Activated effector memory CD4-positive, alpha-beta T cell treated with anti-CD3 and anti-CD28 coated beads, Interleukin-2, amount 50 U/mL, for 16 hours (primary cell): ENCODE measurements around the gene ASIC2.

Experiments
- DNase-seq: peaks from one replicate; pipeline ENCODE4 v3.0.0-alpha.2; 2020

ASIC2 gene

DNA sequence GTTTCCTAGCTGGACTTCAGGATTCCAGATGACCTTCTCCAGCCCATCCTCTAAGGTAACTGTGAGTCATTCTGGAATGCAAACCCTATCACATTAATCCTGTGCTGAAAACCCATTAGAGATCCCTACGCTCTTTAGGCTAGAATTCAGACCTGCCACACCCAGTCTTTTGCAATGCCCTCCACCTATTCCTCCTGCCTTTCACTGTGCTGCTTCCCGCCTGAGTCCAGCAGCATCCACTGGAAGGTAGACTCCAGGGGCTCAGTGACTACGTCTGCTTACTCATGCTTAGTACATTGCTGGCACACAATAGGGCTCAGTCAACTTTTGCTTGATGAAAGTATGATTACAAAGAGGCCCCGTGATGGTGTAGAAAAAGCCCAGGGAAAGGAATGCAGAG lies 180.3 kb downstream of the ASIC2 start:
- no peak for DNase-seq

DNA sequence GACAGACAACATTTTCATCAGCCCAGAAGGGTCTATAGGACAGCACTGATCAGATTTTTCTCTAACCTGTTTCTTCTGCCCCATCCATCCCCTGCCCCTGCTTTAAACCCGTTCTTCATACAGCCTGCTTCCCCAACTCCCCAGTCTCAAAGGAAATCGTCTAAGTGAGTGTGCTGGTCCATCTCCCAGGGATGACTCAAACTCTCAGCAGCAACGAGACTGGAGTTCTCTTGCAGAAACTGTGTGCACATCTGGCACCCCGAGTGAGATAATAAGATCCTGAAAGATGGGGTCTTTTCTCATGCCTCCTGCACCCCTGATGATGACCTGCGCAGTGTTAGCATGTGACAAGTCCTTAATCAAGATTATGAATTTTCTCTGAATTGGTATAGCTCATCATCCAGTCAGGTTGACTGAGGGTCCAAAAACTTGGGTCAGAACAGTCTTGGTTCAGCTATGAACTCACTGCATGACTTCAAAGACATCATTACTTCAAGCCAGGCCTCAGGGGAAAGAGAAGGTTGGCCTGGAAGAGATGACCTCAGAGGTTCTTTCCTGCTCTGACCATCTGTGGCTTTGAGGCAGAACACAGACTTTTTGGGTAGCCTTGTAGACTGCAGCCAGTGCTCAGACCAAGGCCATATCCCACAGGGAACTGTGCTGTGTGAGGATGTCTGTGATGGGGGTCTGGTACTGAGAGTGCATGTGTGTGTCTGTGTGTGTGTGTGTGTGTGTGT lies 183.6 kb downstream of the ASIC2 start:
- no peak for DNase-seq

DNA sequence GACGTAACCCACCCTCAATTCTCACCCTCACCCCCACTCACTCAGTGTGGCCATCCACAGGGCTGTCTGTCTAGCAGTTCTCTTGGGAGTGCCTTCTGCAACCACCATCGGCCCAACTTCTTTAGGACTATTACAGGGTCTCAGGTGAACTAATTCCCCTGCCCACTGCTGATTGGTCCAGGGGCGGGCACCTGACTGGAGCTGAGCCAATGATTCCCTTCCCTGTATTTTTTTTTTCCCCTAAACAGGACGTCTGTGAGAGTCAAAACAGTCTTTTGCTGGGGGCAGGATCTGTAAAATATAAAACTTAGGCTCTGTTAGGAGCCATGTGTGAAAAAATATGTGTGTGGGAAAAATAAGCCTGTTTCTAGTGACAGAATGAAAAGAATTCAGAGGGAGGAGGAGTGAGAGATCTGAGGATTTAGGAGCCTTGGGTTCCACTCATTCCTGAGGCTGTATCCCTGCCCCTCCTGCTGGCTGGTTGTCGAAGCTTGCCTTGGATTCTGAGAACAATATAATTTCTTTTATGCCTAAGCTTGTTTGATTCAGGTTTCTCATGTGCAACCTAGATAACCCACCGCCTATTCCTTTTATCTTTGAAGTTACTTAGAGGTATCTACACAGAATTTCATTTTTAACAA lies 186.4 kb downstream of the ASIC2 start:
- no peak for DNase-seq

DNA sequence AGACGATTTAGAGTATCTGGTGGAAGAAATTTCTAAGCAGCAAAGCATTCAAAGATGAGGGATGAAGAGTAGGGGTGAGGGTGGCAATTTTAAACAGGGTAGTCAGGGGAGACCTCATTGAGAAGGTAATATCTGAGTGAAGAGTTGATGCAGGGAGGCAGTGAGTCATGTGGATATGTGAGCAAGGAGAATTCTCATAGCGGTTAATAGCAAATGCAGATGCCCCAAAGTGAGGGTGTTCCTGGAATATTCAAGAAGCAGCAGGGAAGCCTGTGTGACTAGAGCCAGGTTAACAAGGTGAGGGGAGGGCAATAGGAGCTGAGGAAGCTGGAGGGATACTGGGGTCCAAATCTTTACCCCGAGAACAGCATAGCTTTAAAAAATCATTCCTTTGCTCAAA lies 187.2 kb downstream of the ASIC2 start:
- DNase-seq: no peak

DNA sequence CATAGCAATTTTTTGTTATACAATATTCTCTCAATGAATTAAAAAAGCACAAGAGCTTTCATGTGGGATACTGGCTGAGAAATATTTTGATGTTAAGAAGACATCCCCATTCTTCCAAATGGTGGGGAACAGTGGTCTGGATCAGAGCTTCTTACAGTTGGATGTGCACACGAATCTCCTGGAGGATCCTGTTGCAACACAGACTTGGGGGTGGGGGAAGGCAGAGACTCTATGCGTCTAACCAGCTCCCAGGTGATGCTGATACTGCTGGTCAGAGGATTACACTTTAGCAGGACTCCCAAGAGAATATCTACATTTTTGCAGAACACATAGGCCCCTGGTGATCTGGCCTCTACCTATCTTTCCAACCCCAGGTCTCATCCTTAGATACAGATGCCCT lies 193.2 kb downstream of the ASIC2 start:
- DNase-seq: no peak

DNA sequence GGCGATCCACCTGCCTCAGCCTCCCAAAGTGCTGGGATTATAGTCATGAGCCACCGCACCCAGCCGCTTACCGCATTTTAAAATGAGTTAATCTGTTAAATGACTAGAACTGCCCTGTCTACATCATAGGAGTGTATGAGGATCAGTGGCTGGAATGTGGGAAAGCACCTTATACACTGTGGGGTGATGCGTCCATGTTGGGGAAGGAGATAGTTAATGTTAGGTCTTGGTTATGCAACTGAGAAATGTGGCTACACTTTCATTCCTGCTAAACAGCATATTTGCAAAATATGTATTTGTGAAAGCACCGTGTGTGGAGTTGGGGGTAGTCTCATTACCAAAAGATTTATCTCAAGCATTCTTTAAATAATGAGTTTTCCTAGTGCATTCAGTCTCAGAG lies 193.8 kb downstream of the ASIC2 start:
- DNase-seq: no peak

DNA sequence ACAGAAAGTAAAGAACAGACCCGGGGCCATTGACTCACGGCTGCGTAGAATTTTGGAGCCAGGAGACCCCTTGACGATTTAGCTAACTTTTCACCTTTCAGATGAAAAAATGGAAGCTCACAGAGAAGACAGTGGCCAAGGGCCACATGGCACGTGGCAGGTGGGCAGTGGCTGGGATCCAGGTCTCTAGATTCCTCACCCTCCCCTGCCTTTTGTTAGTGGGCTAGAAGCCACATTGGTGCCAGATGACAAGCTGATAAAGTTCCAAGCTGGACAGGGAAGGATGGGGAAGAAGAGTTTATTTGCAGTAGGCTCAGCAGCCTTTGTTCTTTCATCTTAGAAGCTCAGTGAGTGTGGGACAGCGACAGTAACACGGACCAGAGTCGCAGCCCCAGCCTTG lies 195.7 kb downstream of the ASIC2 start:
- DNase-seq: no peak

DNA sequence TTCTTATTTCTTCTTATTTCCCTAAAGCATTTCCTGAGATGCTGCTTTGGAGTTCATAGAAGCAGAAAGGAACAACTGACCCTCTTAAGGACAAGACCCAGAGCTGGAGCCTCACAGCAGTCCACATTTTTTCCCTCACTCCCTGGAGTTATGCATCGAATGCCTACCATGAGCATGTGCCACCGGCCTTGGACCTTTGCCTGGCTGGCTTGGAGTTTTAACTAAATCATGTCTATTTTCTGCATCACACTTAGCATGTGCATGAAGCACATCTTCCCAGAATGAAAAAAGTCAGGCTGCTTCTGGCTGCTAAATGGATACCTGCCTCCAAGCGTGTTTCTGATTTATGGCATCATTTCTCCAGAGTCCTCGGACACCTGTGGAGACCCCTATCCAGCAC lies 196.9 kb downstream of the ASIC2 start:
- no peak for DNase-seq

DNA sequence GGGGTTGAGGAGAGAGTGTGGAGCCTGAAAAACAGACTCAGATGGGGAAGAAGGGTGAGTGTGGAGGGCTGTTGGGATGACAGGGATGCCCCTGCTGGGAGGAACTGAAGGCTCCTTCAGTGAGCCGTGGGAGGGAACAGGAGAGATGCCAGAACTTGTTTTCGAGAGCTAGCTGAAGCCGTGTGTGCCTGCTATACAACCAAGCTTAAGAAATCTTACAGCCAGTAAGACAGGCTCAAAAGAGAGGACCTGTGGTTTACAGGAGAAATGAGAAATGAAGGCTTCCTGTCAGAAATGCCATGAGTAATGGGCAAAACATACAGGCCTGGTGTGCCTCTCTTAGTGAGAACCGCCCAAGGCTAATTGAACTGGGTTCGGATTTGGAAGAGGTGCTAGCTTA lies 201.8 kb downstream of the ASIC2 start:
- no peak for DNase-seq

DNA sequence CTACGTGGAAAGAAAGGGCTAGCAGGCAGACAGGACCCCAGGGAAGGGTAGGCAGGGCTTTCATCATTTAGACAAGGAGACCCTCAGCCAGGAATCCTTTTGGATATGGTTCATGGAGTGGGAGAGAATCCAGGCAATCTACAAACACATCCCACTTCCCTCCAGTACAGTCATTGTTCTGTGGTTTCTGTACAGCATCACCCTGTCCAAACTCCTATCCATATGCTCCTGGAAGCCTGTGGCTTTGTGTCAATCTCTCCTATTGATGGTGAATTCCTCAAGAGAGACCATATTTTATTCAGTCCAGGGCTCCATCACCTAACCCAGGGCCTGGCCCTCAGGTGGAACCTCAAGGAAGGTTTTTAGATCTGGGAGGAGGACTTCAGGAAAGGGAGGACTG lies 202.3 kb downstream of the ASIC2 start:
- no peak for DNase-seq

DNA sequence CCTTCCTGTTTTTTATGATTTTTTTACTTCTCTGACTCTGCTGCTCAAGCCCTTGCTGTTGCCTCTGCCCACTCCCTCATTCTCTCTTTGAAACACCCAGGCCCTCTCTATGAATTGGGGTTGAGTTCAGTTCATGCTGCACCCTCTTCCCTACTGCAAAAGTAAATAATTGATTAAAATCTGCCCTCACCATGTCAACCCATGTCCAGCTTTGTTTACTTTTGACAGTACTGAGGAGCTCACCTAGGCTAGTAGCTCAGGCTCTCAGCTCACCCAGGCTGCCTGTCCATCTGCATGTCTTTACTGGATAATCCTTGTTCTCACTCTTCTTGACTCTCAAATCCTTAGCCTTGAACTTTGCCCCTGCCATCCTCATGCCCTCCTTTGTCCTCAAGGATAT lies 206.2 kb downstream of the ASIC2 start:
- no peak for DNase-seq

DNA sequence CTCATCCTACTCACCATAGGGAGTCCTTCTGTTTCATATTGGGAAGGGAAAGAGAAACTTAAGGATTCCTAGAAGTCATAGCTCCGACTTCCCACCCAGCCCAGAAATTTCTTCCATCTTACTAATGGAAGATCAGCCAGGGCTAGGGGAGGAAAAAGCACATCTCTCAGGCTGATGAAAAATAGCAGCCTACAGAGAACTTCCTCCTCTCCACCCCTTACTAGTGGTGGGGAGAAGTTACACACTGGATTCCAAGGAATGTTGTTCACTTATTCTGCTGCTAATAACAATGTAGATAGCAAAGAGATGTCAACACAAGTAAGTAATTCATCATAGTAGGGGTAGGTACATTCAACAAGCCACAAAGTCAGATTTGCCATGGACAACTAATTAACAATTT lies 207.1 kb downstream of the ASIC2 start:
- DNase-seq: no peak

DNA sequence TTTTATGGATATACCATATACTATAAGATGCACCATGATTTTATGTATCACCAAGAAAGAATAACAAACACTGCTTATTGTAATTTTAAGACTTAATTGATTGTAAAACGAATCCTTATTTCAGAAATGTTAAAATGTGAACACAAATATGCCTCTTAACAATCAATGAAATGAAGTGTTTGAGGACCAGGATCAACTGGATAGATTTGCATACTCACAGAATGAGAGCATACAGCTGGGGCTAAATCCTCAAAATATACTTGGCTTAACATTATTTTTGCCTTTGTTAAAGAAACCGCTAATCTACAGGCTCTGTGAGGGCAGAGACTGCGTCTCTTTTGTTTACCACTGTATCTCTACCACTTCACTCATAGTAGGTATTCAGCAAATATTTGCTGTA lies 207.8 kb downstream of the ASIC2 start:
- no peak for DNase-seq

DNA sequence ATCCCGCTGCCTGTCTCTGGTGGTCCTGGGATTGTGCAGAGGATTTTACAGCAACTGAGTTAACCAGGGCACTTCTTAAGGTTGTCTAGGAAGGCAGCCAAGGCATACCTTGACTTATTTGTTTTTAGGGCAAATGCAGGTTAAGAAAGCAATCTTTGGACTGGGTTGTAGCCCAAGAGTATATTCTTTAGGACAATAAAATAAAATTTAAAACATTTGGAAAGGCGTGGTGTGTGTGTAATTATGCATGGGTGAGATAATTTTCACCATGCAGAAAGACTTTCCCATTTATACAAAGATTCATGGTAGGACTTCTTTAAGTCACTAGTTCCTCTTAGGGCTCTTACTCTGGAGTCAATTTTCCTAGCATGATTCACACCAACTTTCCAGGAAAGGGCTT lies 208.3 kb downstream of the ASIC2 start:
- DNase-seq: no peak

DNA sequence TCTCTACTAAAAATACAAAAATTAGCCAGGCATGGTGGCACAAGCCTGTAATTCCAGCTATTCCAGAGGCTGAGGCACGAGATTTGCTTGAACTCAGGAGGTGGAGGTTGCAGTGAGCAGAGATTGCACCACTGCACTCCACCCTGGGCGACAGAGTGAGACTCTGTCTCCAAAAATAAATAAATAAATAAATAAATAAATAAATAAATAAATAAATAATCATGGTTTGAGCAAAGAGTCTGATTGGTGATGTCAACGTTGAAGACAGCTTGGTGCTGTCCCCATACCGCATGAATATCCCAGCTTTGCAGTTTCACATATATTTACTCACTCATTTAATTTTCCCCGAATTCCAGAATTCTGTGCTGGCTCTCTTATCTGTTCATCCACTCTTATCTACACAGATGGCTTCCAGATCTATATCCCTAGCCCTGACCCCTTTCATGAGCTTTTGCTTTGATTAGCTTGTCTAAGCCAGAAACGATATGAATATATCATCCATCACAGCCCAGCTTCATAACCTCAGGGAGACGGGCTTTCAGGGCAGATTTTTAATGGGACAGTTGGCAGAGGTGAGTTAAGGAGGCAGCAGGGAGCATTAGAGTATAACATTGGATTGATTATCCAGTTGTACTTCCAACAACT lies 210.4 kb downstream of the ASIC2 start:
- DNase-seq: no peak

DNA sequence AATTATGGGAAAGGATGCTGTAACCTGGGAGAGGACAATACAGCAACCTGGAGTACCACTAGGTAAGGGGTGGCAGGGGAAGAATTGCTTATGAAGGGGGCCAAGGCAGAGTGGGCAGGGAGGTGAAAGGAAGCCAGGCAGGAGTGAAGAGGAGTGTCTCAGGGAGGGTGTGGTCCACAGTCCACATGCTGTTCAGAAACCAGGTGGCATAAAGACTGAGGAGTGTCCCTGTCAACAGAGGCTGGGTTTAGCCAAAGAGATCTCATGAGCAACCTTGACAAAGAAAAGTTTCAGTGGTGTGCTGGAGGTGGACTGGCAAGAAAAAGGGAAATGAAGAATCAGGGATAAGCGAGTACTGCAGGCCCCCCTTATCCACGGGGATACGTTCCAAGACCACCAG lies 213.0 kb downstream of the ASIC2 start:
- no peak for DNase-seq

DNA sequence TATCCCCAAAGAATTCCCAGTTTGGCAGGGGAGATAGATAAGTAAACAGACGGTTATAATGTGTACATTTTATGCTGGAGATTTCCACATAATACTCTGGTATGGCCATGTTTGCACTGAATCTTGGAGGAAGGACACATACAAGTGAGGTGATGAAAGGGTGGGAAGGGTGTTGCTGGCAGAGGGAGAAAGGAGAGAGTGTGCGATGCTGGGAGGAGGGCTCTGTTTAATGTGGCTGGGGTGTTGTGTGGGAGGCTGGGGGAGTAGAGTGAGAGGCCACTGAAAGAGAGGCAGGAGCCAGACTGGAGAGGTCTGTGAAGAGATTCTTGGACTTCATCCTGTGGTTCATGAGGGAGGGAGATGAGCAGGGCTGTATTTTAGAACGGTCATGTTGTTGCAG lies 213.9 kb downstream of the ASIC2 start:
- no peak for DNase-seq

DNA sequence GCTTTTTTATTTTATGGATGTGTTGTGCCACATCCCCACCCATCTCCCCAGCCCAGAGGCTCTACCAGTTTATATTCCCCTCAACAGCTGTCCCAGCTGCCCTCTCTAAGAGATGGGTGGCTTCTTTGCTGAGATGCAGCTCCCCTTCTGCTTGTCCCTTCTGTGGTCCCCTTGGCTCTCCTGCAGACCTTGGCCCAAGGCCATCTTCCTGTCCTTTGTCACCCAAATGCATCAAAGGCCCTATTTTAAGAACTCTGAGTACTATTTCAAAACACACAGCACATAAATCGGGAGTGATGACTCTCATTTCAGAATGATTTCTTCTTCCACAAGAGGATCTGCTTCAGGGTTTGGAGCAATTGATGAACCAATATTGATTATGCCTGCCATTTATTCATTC lies 216.1 kb downstream of the ASIC2 start:
- no peak for DNase-seq

DNA sequence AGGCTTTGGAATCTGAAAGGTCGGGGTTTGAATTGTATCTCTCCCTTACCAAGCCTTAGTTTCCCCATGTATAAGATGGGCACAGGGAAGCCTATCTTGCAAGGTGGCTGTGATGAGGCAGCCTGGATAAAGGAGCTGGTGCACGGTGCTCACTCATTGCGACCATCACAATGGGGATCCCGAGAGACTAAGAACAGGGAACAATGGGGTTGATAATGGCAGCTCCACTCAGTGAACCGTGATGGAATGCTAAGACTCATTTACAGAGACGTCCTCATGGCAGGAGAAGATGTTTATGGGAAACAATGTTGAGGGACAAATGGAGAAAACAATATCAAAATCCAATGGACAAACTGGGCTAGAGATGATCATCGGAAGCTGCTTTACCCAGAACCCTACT lies 219.7 kb downstream of the ASIC2 start:
- DNase-seq: no peak

DNA sequence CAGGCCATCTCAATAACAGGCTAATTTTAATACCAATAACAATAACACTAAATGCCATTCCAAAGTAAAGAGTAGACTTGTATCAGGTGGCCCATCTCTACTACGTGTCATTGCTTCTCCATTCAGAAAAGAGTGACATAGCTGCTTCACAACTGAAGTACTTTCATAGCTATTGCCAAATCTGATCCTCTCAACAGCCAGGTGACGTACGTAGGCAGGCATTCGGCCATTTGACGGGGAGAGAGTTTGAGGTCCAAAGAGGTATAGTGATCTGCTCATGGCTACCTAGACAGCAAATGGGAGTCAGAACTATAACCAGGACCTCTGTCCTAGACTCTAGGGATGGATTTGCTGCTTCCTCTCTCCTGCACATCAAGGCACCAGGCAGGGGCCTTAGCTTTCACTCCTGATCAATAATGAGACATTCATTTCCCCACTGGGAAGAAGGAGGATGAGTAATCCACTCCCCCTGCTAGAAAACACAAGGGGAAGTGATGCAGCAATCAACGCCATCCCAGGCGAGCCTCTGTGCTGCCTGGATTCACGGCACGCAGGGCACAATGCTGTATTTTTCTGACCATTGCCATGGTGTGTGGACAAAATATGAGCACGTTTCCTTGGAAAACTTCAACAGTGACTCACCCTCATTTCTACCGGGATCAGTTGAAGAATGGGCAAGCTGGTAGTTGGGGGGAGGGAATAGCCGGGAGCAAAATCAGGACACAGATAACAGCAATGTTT lies 220.5 kb downstream of the ASIC2 start:
- no peak for DNase-seq

DNA sequence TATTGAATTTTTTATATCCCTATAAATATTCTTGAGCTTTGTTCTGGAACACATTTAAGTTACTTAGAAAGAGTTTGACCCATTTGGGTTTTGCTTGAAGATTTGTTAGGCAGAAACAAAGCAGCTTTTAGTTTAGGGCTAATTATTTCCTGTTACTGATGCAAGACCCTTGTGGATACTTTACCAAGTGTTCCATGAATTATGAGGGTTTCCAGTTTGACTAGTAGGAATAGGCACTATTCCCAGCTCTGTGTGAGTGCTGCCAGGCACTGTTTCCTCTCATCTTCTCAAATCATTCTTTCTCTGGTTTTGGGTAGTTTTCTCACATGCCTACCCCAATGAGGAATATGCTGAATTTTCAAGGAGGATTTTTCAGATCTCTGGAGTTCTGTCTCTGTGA lies 221.4 kb downstream of the ASIC2 start:
- DNase-seq: no peak

DNA sequence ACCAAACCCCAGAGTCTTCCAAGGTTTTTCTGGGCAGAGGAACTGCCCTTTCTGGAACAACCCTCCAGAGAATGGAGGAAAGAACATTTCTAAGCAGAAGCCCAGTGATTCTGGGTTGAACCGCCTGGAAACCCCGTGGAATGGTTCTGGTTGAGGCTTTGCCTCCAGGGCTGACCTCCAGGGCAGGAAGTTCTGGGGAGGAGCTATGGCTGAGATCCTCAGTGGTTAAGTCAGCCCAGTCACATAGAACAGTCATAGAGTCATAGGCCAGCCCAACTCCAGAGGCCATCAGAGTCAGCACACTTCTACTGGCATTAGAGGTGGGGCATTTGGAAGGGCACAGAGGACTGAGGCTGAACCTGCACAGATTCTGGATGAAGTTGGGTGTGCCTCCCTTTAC lies 235.5 kb downstream of the ASIC2 start:
- no peak for DNase-seq

DNA sequence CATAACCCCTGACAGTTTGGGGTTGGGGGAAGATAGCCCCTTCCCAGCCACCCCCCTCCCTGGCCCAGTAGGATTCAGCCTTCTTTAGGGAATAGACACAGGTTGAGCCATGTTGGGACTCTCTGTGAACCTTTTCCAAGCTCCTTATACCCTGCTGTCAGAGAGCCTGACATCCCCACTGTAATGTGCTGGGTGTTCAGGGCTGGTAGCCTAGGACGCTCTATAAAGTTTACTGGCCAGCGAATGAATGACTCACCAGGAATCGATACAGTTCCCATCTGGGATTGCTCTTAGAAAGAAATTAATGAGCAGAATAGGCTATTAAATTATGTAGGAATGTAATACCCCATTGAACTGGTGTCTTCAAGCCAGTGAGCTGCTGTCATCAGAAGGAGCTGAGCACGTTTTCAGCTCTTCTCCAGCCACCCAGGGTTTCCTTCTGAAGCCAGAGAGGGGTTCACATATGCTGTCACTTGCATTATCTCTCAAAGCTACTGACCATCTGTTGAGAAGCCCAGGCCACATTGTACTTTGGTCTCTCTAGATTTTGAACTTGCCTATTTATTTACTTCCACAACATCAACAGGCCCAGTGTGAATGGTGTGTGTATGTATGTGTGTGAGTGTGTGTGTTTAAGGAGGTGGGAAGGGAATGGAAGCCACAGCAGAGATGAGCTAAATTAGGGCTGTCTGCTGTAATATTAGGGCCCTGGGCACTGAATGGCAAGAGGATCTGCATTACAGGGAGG lies 236.5 kb downstream of the ASIC2 start:
- no peak for DNase-seq
